ENCODE data around the gene PDE4D. TPM values are rescaled to one million over a fixed set of nuclear protein-coding genes. Genes with fewer than 3 reads are reported as not detected.

PDE4D gene
- total RNA-seq, 1 experiment from 2014 or later = 2.1 TPM

GRCh38 chr5:59346982-59347381, 546.5 kb downstream of the PDE4D start:
- Histone ChIP-seq H3K4me1 (ENCODE audit: insufficient read depth, low read length) (no peaks in the 10 kb centered on the region), H2BK15ac (ENCODE audit: low read depth, low read length) (no peak overlapping the region), H2AFZ (ENCODE audit: low read length) (no peak overlapping the region), H4K20me1 (ENCODE audit: control insufficient read depth, insufficient read depth, insufficient read length) (no peaks in the 10 kb centered on the region), H4K91ac (ENCODE audit: insufficient read length, low read depth, low read length) (no peak overlapping the region), H3K9me3 (ENCODE audit: control insufficient read depth, low read depth, low read length) (no peaks in the 10 kb centered on the region), H2BK20ac (ENCODE audit: low read depth, low read length, poor library complexity, severe bottlenecking) (no peak overlapping the region), H3K4ac (ENCODE audit: low read depth, low read length) (no peak overlapping the region), H3K27me3 (ENCODE audit: insufficient read depth, low read length) (no peaks in the 10 kb centered on the region), H3K56ac (ENCODE audit: insufficient read length, low read depth, low read length) (no peak overlapping the region), H3K79me2 (ENCODE audit: insufficient read depth, low read length) (no peaks in the 10 kb centered on the region), H2BK12ac (ENCODE audit: insufficient read length, low read depth, low read length) (no peak overlapping the region), H3K79me1 (ENCODE audit: insufficient read depth, low read depth, low read length, poor library complexity, severe bottlenecking) (no peaks in the 10 kb centered on the region), H3K18ac (ENCODE audit: insufficient read length, low read depth, low read length) (no peak overlapping the region), H2BK5ac (ENCODE audit: insufficient read length, low read length) (no peak overlapping the region), H2BK120ac (ENCODE audit: low read depth, low read length, poor library complexity, severe bottlenecking) (no peak overlapping the region), H3K23ac (ENCODE audit: insufficient read length, low read depth, low read length) (no peak overlapping the region), H2AK5ac (ENCODE audit: insufficient read length, low read length) (no peak overlapping the region), H3K4me2 (ENCODE audit: insufficient read depth, insufficient read length, low read length) (no peak overlapping the region), H3K23me2 (ENCODE audit: insufficient read length, low read depth, low read length, poor library complexity, severe bottlenecking) (no peaks in the 10 kb centered on the region), H4K8ac (replicated peaks; ENCODE audit: insufficient read length, low read depth, low read length) (no peak overlapping the region), H3T11ph (ENCODE audit: low read length) (no peak overlapping the region), H3K9ac (ENCODE audit: extremely low read depth, insufficient read length, low read length) (no peak overlapping the region), H3K27ac (ENCODE audit: insufficient read length, low read depth, low read length) (no peak overlapping the region), H4K5ac (ENCODE audit: insufficient read length, low read depth, low read length) (no peak overlapping the region), H3K14ac (ENCODE audit: insufficient read depth, low read length) (no peak overlapping the region)
- Mint-ChIP-seq H3K27ac (no peak overlapping the region), H3K4me1 (peaks cover 3% of the 10 kb centered on the region in 2 experiments; a peak in 1 of 4 replicates), H3K4me3 (no peak overlapping the region), H3K9me3 (no peaks in the 10 kb centered on the region), H3K36me3 (ENCODE audit: insufficient read depth in 1 of 3, low read depth in 3 of 3) (no peaks in the 10 kb centered on the region), H3K27me3 (ENCODE audit: low read depth) (no peaks in the 10 kb centered on the region)
- no peak for DNase-seq
- WGBS (ENCODE audit: extremely low coverage, insufficient read length, low lambda C conversion rate) = no CpG with 5 or more reads among the region's 1 CpG
- TF ChIP-seq CTCF (conservative IDR thresholded peaks at IDR 0.05) = no peak
